ENCODE data around the gene FAM170B. TPM values are rescaled to one million over a fixed set of nuclear protein-coding genes. Genes with fewer than 3 reads are reported as not detected.
A peak's percentile ranks its signal among the peaks of the same experiment; 100 is the strongest.

The FAM170B gene
- total and polyA plus RNA-seq, 4 donors, result not detected

- Histone ChIP-seq H3K27ac (ENCODE audit: low read depth, low read length) (no peak overlapping the region), H3K27me3 (ENCODE audit: control insufficient read depth, insufficient read depth, low read length) (no peaks in the 10 kb centered on the region), H3K4me1 (ENCODE audit: control insufficient read depth, insufficient read depth, low read length) (no peaks in the 10 kb centered on the region), H3K36me3 (ENCODE audit: control insufficient read depth, insufficient read depth, low read length) (no peaks in the 10 kb centered on the region), H3K9me3 (ENCODE audit: control insufficient read depth, insufficient read depth, low read length) (no peaks in the 10 kb centered on the region), H3K4me3 (ENCODE audit: low read depth, low read length) (no peak overlapping the region)
- 82% methylated on average over 3 of the region's 4 CpGs for WGBS (ENCODE audit: insufficient coverage)
- no peak for DNase-seq (ENCODE audit: low read depth in 4 of 6, low spot score in 6 of 6)
Observed at GRCh38 chr10:49152663-49153062, 18.8 kb upstream of the FAM170B start.

GRCh38 chr10:49152037-49152436 is 18.2 kb upstream of the FAM170B start:
- no peak overlapping the region for H3K4me3 ChIP-seq (ENCODE audit: low read depth, low read length)

GRCh38 chr10:49151481-49151880 is 17.7 kb upstream of the FAM170B start:
- Histone ChIP-seq H3K27me3 (ENCODE audit: control insufficient read depth, insufficient read depth, low read length) (no peaks in the 10 kb centered on the region), H3K27ac (ENCODE audit: low read depth, low read length) (no peak overlapping the region), H3K36me3 (ENCODE audit: control insufficient read depth, insufficient read depth, low read length) (no peaks in the 10 kb centered on the region), H3K9me3 (ENCODE audit: control insufficient read depth, insufficient read depth, low read length) (no peaks in the 10 kb centered on the region), H3K4me1 (ENCODE audit: control insufficient read depth, insufficient read depth, low read length) (no peaks in the 10 kb centered on the region), H3K4me3 (ENCODE audit: low read depth, low read length) (no peak overlapping the region)
- DNase-seq (ENCODE audit: low read depth in 4 of 6, low spot score in 6 of 6), result no peak
- no CpG with 5 or more reads among the region's 1 CpG for WGBS (ENCODE audit: insufficient coverage)

More at GRCh38 chr10:49152037-49152436, 18.2 kb upstream of the FAM170B start:
- WGBS (ENCODE audit: insufficient coverage), result no CpG with 5 or more reads among the region's 4 CpGs
- DNase-seq (ENCODE audit: low read depth in 4 of 6, low spot score in 6 of 6), result no peak
- Histone ChIP-seq H3K27me3 (ENCODE audit: control insufficient read depth, insufficient read depth, low read length) (no peaks in the 10 kb centered on the region), H3K36me3 (ENCODE audit: control insufficient read depth, insufficient read depth, low read length) (no peaks in the 10 kb centered on the region), H3K9me3 (ENCODE audit: control insufficient read depth, insufficient read depth, low read length) (no peaks in the 10 kb centered on the region), H3K4me1 (ENCODE audit: control insufficient read depth, insufficient read depth, low read length) (no peaks in the 10 kb centered on the region), H3K27ac (ENCODE audit: low read depth, low read length) (no peak overlapping the region)

GRCh38 chr10:49151025-49151445 is 17.2 kb upstream of the FAM170B start:
- Histone ChIP-seq H3K4me1 (ENCODE audit: control insufficient read depth, insufficient read depth, low read length) (no peaks in the 10 kb centered on the region), H3K9me3 (ENCODE audit: control insufficient read depth, insufficient read depth, low read length) (no peaks in the 10 kb centered on the region), H3K27ac (ENCODE audit: low read depth, low read length) (no peak overlapping the region), H3K36me3 (ENCODE audit: control insufficient read depth, insufficient read depth, low read length) (no peaks in the 10 kb centered on the region), H3K27me3 (ENCODE audit: control insufficient read depth, insufficient read depth, low read length) (no peaks in the 10 kb centered on the region), H3K4me3 (ENCODE audit: low read depth, low read length) (no peak overlapping the region)
- 63% methylated on average over 2 of the region's 2 CpGs for WGBS (ENCODE audit: insufficient coverage)
- no peak for DNase-seq (ENCODE audit: low read depth in 4 of 6, low spot score in 6 of 6)

GRCh38 chr10:49150426-49150825 is 16.6 kb upstream of the FAM170B start:
- 82% methylated on average over 3 of the region's 5 CpGs for WGBS (ENCODE audit: insufficient coverage)
- H3K4me3 ChIP-seq (ENCODE audit: low read depth, low read length), result no peak overlapping the region

GRCh38 chr10:49149881-49150280 is 16.1 kb upstream of the FAM170B start:
- WGBS (ENCODE audit: insufficient coverage), result 75% methylated on average over 3 of the region's 3 CpGs
- no peaks in the 10 kb centered on the region for H3K27me3 ChIP-seq (ENCODE audit: control insufficient read depth, insufficient read depth, low read length)
- no peak for DNase-seq (ENCODE audit: low read depth in 4 of 6, low spot score in 6 of 6)
- no peaks in the 10 kb centered on the region for H3K36me3 ChIP-seq (ENCODE audit: control insufficient read depth, insufficient read depth, low read length)
- H3K27ac ChIP-seq (ENCODE audit: low read depth, low read length), result no peak overlapping the region
- no peaks in the 10 kb centered on the region for H3K9me3 ChIP-seq (ENCODE audit: control insufficient read depth, insufficient read depth, low read length)
- H3K4me3 ChIP-seq (ENCODE audit: low read depth, low read length), result no peak overlapping the region
- H3K4me1 ChIP-seq (ENCODE audit: control insufficient read depth, insufficient read depth, low read length), result no peaks in the 10 kb centered on the region

More at GRCh38 chr10:49150426-49150825, 16.6 kb upstream of the FAM170B start:
- Histone ChIP-seq H3K4me1 (ENCODE audit: control insufficient read depth, insufficient read depth, low read length) (no peaks in the 10 kb centered on the region), H3K9me3 (ENCODE audit: control insufficient read depth, insufficient read depth, low read length) (no peaks in the 10 kb centered on the region), H3K27ac (ENCODE audit: low read depth, low read length) (no peak overlapping the region), H3K36me3 (ENCODE audit: control insufficient read depth, insufficient read depth, low read length) (no peaks in the 10 kb centered on the region), H3K27me3 (ENCODE audit: control insufficient read depth, insufficient read depth, low read length) (no peaks in the 10 kb centered on the region)
- DNase-seq (ENCODE audit: low read depth in 4 of 6, low spot score in 6 of 6), result no peak

- H3K9me3 ChIP-seq (ENCODE audit: control insufficient read depth, insufficient read depth, low read length), result no peaks in the 10 kb centered on the region
- DNase-seq (ENCODE audit: low read depth in 4 of 6, low spot score in 6 of 6), result peak in 1 of 6 donors; percentile 29
- no peaks in the 10 kb centered on the region for H3K27me3 ChIP-seq (ENCODE audit: control insufficient read depth, insufficient read depth, low read length)
- no peaks in the 10 kb centered on the region for H3K36me3 ChIP-seq (ENCODE audit: control insufficient read depth, insufficient read depth, low read length)
- 100% methylated on average over 1 of the region's 2 CpGs for WGBS (ENCODE audit: insufficient coverage)
- H3K4me3 ChIP-seq (ENCODE audit: low read depth, low read length), result no peak overlapping the region
- H3K4me1 ChIP-seq (ENCODE audit: control insufficient read depth, insufficient read depth, low read length), result peaks cover 7% of the 10 kb centered on the region
- H3K27ac ChIP-seq (ENCODE audit: low read depth, low read length), result no peak overlapping the region
Observed at GRCh38 chr10:49144058-49144720, 10.4 kb upstream of the FAM170B start.

GRCh38 chr10:49143249-49143648 is 9.4 kb upstream of the FAM170B start:
- DNase-seq (ENCODE audit: low read depth in 4 of 6, low spot score in 6 of 6), result no peak
- Histone ChIP-seq H3K27ac (ENCODE audit: low read depth, low read length) (no peak overlapping the region), H3K4me1 (ENCODE audit: control insufficient read depth, insufficient read depth, low read length) (peaks cover 10% of the 10 kb centered on the region), H3K4me3 (ENCODE audit: low read depth, low read length) (no peak overlapping the region), H3K9me3 (ENCODE audit: control insufficient read depth, insufficient read depth, low read length) (no peaks in the 10 kb centered on the region), H3K27me3 (ENCODE audit: control insufficient read depth, insufficient read depth, low read length) (no peaks in the 10 kb centered on the region), H3K36me3 (ENCODE audit: control insufficient read depth, insufficient read depth, low read length) (no peaks in the 10 kb centered on the region)

- Histone ChIP-seq H3K4me3 (ENCODE audit: low read depth, low read length) (no peak overlapping the region), H3K9me3 (ENCODE audit: control insufficient read depth, insufficient read depth, low read length) (no peaks in the 10 kb centered on the region), H3K27me3 (ENCODE audit: control insufficient read depth, insufficient read depth, low read length) (no peaks in the 10 kb centered on the region), H3K27ac (ENCODE audit: low read depth, low read length) (no peak overlapping the region), H3K4me1 (ENCODE audit: control insufficient read depth, insufficient read depth, low read length) (peaks cover 10% of the 10 kb centered on the region), H3K36me3 (ENCODE audit: control insufficient read depth, insufficient read depth, low read length) (no peaks in the 10 kb centered on the region)
- 100% methylated on average over 1 of the region's 5 CpGs for WGBS (ENCODE audit: insufficient coverage)
- no peak for DNase-seq (ENCODE audit: low read depth in 4 of 6, low spot score in 6 of 6)
Observed at GRCh38 chr10:49141541-49142332, 7.9 kb upstream of the FAM170B start.
